Esophagus (tissue), 2 donors: Measurements from ENCODE around the gene FANK1. TPM values are rescaled to one million over a fixed set of nuclear protein-coding genes. Genes with fewer than 3 reads are reported as not detected.
"Not testable (repeated sequence)": the region's sequence is repeated elsewhere in the genome, so short reads cannot be mapped to it uniquely, and the experiment has no call there.

Source experiments
- H3K27ac ChIP-seq, 2 donors: one replicate each; pipeline ENCODE4 v1.5.1; 2013; ENCODE audit warnings: low read depth in 2 of 2, mild to moderate bottlenecking in 2 of 2, inconsistent platforms in 1 of 2, low read length in 1 of 2, moderate library complexity in 1 of 2
- H3K27me3 ChIP-seq, 2 donors: one replicate each; pipeline ENCODE4 v1.6.1; 2013; ENCODE audit warnings: low read length in 2 of 2, control low read depth in 1 of 2, mild to moderate bottlenecking in 1 of 2; ENCODE audit not compliant: insufficient read depth in 2 of 2, control insufficient read depth in 1 of 2
- H3K36me3 ChIP-seq, 2 donors: one replicate each; pipeline ENCODE4 v1.6.1; 2013; ENCODE audit warnings: low read length in 1 of 2; ENCODE audit not compliant: control insufficient read depth in 2 of 2, insufficient read depth in 2 of 2
- H3K4me1 ChIP-seq, 2 donors: one replicate each; pipeline ENCODE4 v1.6.1; 2013; ENCODE audit warnings: low read length in 1 of 2; ENCODE audit not compliant: control insufficient read depth in 2 of 2, insufficient read depth in 2 of 2
- H3K4me3 ChIP-seq, 2 donors: one replicate each; pipeline ENCODE4 v1.5.1; 2013; ENCODE audit warnings: low read length in 2 of 2, mild to moderate bottlenecking in 2 of 2, low read depth in 1 of 2, moderate library complexity in 1 of 2
- H3K9me3 ChIP-seq, 2 donors: one replicate each; pipeline ENCODE4 v1.6.1; 2013; ENCODE audit warnings: mild to moderate bottlenecking in 2 of 2, low read depth in 1 of 2, low read length in 1 of 2, moderate library complexity in 1 of 2; ENCODE audit not compliant: control insufficient read depth in 2 of 2, insufficient read depth in 1 of 2
- WGBS, 2 donors: extraction: QIAGEN DNeasy Blood & Tissue Kit; methylation state at CpG; one replicate each; pipeline ENCODE4 v1.1.7; 2013; 5-methylcytosine and 5-hydroxymethylcytosine counted together
- polyA plus RNA-seq, 2 donors: library from polyadenylated mRNA; stranded (reverse); fragments of 200-250 nt; gene quantifications; one replicate each; pipeline ENCODE4 v1.2.3, GENCODE V29; 2013
- donor health status: healthy with polysubstance abuse.
- donor health status: Bipolar disorder and iron deficiency.

The FANK1 gene
- polyA plus RNA-seq, 2 donors, result 4.3 to 8.1 TPM

DNA sequence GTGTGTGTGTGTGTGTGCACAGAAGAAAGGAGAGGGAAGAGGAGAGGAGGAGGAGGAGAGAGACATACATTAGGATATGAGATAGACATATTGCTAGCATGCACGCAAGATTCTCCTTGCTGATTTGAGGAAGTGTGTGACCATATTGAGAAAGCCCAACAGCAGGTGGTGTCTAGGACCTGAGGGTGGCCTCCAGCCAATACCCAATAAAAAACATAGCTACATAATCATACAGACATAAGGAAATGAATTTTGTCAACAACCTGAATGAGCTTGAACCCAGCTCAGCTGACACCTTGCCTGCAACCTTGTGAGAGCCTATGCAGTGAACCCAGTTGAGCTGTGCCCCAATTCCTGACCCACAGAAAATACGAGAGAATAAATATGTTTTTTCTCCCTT, 11.2 kb downstream of the FANK1 start:
- not testable (repeated sequence) for H3K36me3 ChIP-seq

GRCh38 chr10:125908813-125909212, 12.4 kb downstream of the FANK1 start:
- not testable (repeated sequence) for H3K27me3 ChIP-seq, H3K4me3 ChIP-seq, H3K9me3 ChIP-seq, H3K27ac ChIP-seq, H3K36me3 ChIP-seq, H3K4me1 ChIP-seq
- WGBS, 2 donors, result 48 to 56% methylated on average over 2 of the region's 2 CpGs

More for the DNA sequence above, 11.2 kb downstream of the FANK1 start:
- 67 to 73% methylated on average over 2 of the region's 2 CpGs for WGBS, 2 donors
- not testable (repeated sequence) for H3K27ac ChIP-seq, H3K27me3 ChIP-seq, H3K4me3 ChIP-seq, H3K9me3 ChIP-seq, H3K4me1 ChIP-seq

- 64 to 69% methylated on average over 3 of the region's 3 CpGs for WGBS, 2 donors
- not testable (repeated sequence) for H3K9me3 ChIP-seq, H3K36me3 ChIP-seq, H3K4me1 ChIP-seq, H3K27ac ChIP-seq, H3K27me3 ChIP-seq, H3K4me3 ChIP-seq
Measured at GRCh38 chr10:125909491-125909890, 13.1 kb downstream of the FANK1 start.

GRCh38 chr10:125911145-125911544, 14.8 kb downstream of the FANK1 start:
- H3K36me3 ChIP-seq, result no peaks in the 10 kb centered on the region
- no peak overlapping the region for H3K27ac ChIP-seq
- no peaks in the 10 kb centered on the region for H3K4me1 ChIP-seq
- no peaks in the 10 kb centered on the region for H3K27me3 ChIP-seq
- WGBS, 2 donors, result 66 to 85% methylated on average over 10 of the region's 10 CpGs
- H3K9me3 ChIP-seq, result no peaks in the 10 kb centered on the region
- H3K4me3 ChIP-seq, result no peak overlapping the region

GRCh38 chr10:125911990-125912389, 15.6 kb downstream of the FANK1 start:
- Histone ChIP-seq H3K4me3 (no peak overlapping the region), H3K4me1 (no peaks in the 10 kb centered on the region), H3K9me3 (no peaks in the 10 kb centered on the region), H3K27me3 (no peaks in the 10 kb centered on the region), H3K27ac (no peak overlapping the region), H3K36me3 (no peaks in the 10 kb centered on the region)
- 29 to 38% methylated on average over 4 of the region's 4 CpGs for WGBS, 2 donors

DNA sequence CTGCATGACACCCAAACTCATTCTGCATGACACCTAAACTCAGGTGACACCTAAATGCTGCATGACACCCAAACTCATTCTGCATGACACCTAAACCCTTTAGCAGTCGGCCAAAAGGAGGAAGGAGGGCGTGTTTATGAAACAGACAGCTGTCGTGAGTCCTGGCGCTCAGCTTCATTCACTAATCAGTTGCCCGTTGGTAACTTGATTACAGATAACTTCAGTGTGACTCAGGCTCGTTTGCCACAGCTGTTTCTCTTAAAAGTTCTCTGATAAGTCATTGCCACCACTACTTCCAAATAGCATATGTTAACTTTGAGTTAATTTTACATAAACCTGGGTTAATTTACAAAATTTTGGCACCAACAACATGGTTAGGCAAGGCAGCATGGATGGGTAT, 16.9 kb downstream of the FANK1 start:
- not testable (repeated sequence) for H3K4me1 ChIP-seq, H3K27ac ChIP-seq, H3K36me3 ChIP-seq, H3K27me3 ChIP-seq, H3K9me3 ChIP-seq, H3K4me3 ChIP-seq
- 46 to 60% methylated on average over 6 of the region's 6 CpGs for WGBS, 2 donors

DNA sequence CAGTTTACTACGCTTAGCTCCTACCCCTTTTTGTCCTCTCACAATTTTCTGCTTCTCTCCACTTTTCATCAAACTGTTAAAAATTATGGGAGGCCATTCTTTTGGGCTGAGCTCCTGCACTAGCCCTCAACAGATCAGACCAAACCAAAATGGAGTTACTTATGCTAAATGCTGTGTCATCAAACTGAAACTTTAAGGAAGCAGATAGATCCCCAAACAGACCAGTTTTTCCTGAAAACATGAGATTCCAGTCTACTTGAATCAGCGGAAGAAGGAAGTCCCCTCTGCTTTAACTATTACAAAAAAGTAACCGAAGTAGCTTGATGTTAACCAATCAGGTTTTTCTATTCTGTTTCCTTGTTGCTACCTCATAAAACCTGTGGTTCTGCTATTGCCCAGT, 20.6 kb downstream of the FANK1 start:
- H3K27me3 ChIP-seq, result no peaks in the 10 kb centered on the region
- H3K4me1 ChIP-seq, result no peaks in the 10 kb centered on the region
- no peak overlapping the region for H3K27ac ChIP-seq
- H3K9me3 ChIP-seq, result no peaks in the 10 kb centered on the region
- no peak overlapping the region for H3K4me3 ChIP-seq
- WGBS, 2 donors, result 66 to 72% methylated on average over 3 of the region's 3 CpGs
- no peaks in the 10 kb centered on the region for H3K36me3 ChIP-seq

GRCh38 chr10:125917704-125918361, 21.5 kb downstream of the FANK1 start:
- not testable (repeated sequence) for H3K36me3 ChIP-seq, H3K4me1 ChIP-seq, H3K27ac ChIP-seq, H3K4me3 ChIP-seq, H3K9me3 ChIP-seq, H3K27me3 ChIP-seq
- WGBS, 2 donors, result 88 to 90% methylated on average over 8 of the region's 8 CpGs

DNA sequence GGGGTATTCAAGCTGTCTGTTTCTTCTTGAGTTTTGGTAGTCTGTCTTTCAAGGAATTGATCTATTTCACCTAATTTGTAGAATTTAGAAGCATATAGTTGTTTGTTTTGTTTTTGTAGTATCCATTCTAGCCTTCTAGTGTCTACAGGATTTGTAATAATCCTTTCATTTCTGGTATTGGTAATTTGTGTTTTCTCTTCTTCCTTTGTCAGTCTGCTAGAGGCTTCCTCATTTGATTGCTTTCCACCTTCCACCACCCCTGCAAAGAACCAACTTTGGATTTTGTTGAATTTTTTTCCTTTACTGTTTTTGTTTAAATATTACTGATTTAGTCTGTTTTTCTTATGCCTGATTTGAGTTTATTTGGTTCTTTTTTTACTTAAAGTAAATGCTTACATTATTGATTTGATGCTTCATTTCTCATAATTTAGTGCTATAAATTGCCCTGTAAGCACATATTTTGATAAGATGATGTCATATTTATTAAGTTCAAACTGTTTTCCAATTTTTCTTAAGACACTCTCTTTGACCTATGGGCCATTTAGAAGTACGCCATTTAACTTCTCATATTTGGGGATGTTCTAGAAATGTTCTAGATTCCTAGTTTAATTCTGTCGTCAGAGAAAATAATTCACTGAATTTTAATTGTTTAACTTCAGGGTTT, 25.4 kb downstream of the FANK1 start:
- H3K9me3 ChIP-seq, H3K27ac ChIP-seq, H3K27me3 ChIP-seq, H3K4me1 ChIP-seq, H3K4me3 ChIP-seq, H3K36me3 ChIP-seq: not testable (repeated sequence)
- WGBS, 2 donors, result 89% methylated on average over 2 of the region's 2 CpGs

DNA sequence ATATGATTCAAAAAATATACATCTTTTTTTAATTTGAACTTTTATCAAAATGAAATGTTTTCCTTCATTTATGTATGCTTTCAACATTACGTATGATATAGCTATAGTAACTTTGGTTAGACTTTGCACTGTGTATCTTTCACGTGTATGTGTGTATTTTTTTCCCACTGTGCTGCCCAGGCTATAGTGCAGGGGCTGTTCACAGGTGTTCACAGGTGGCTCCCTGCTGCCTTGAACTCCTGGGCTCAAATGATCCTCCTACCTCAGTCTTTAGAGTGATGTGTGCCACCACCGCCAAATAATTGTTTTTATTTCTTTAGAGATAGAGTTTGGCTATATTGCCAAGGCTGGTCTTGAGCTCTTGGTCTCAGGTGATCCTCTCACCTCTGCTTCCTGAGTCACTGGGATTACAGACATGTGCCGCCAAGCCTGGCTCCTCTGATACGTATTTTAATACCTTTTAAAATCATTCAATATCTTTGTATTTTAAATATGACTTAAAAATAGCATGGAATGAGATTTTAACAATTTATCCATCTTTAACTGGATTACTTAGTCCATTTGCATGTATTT, 29.0 kb downstream of the FANK1 start:
- Histone ChIP-seq H3K4me1 (no peaks in the 10 kb centered on the region), H3K36me3 (no peaks in the 10 kb centered on the region), H3K27ac (no peak overlapping the region), H3K27me3 (no peaks in the 10 kb centered on the region), H3K4me3 (no peak overlapping the region), H3K9me3 (no peaks in the 10 kb centered on the region)
- 49 to 73% methylated on average over 5 of the region's 5 CpGs for WGBS, 2 donors
